Endothelial cell of umbilical vein (primary cell): ENCODE data around the gene SERPINA5. TPM values are rescaled to one million over a fixed set of nuclear protein-coding genes. Genes with fewer than 3 reads are reported as not detected.

ENCODE experiments used
- BruUV-seq: library from RNA; stranded (reverse); fragments of 400-500 nt; replicated peaks from 2 replicates; lab custom pipeline; 2021; lab: Mats Ljungman, UMichigan
- CTCF ChIA-PET: fragments of 300-600, 350-600 bp; sonication (Branson Sonifier 250); formaldehyde crosslinking; loops from one replicate; lab custom pipeline; 2021; ENCODE audit warnings: antibody characterized with exemption, inconsistent platforms; lab: Charles Lee
- POLR2A ChIA-PET: fragments of 300-600, 350-600 bp; sonication (Branson Sonifier 250); formaldehyde crosslinking; loops from one replicate; lab custom pipeline; 2021; ENCODE audit warnings: antibody characterized with exemption, inconsistent platforms; lab: Charles Lee
- DNase-seq: peaks from one replicate; pipeline ENCODE4 v3.0.0-alpha.2; 2011; ENCODE audit warnings: low read depth, low spot score
- FAIRE-seq: peaks from 2 replicates; lab custom pipeline; 2011; peaks lifted over from hg19 to GRCh38; lab: Jason Lieb, UNC
- H2AFZ ChIP-seq: 2 replicates; pipeline ENCODE4 v1.6.0; 2012; ENCODE audit warnings: low read depth, low read length, control low read depth, inconsistent platforms
- H3K27ac ChIP-seq: 2 replicates; pipeline ENCODE4 v1.5.1; 2011; ENCODE audit warnings: low read depth, mild to moderate bottlenecking, control low read depth, low read length, moderate library complexity; ENCODE audit not compliant: insufficient read depth
- H3K27me3 ChIP-seq, 2 experiments: 2 replicates each; pipeline versions ENCODE4 v1.6.0 to v1.6.1; 2011; ENCODE audit warnings: low read length in 2 of 2, mixed read lengths in 1 of 2; ENCODE audit not compliant: control insufficient read depth in 2 of 2, insufficient read depth in 2 of 2
- H3K36me3 ChIP-seq, 2 experiments: 2 replicates in 1 of 2; 3 replicates in 1 of 2; pipeline ENCODE4 v1.5.1; 2011; ENCODE audit warnings: low read length in 2 of 2, mild to moderate bottlenecking in 1 of 2, moderate library complexity in 1 of 2; ENCODE audit not compliant: control insufficient read depth in 2 of 2, insufficient read depth in 2 of 2; ENCODE audit errors: extremely low read depth in 1 of 2
- H3K4me1 ChIP-seq: 3 replicates; pipeline ENCODE4 v1.5.1; 2011; ENCODE audit warnings: mild to moderate bottlenecking, low read length; ENCODE audit not compliant: control insufficient read depth, insufficient read depth; ENCODE audit errors: extremely low read depth
- H3K4me2 ChIP-seq: 2 replicates; pipeline ENCODE4 v1.6.1; 2011; ENCODE audit warnings: low read length, control low read depth, mixed read lengths; ENCODE audit not compliant: insufficient read depth
- H3K4me3 ChIP-seq, 3 experiments: fragments of 200-600 bp in 1 of 3; sonication (generic), shearing (Covaris generic) in 1 of 3; replicated peaks in 1 of 3; 2 replicates each; pipeline ENCODE4 v1.5.1; 2011 to 2016; ENCODE audit warnings: control low read depth in 3 of 3, low read length in 3 of 3, mild to moderate bottlenecking in 2 of 3, inconsistent platforms in 1 of 3, low read depth in 1 of 3, moderate library complexity in 1 of 3; ENCODE audit not compliant: insufficient read depth in 1 of 3
- H3K79me2 ChIP-seq: 2 replicates; pipeline ENCODE4 v1.6.0; 2012; ENCODE audit warnings: low read length, inconsistent platforms; ENCODE audit not compliant: control insufficient read depth, insufficient read depth
- H3K9ac ChIP-seq: replicated peaks from 2 replicates; pipeline ENCODE3; 2011; ENCODE audit warnings: low read length, control low read depth; ENCODE audit not compliant: insufficient read depth; ENCODE audit errors: extremely low read depth
- H3K9me1 ChIP-seq: replicated peaks from 3 replicates; pipeline ENCODE4 v1.6.0; 2011; ENCODE audit warnings: mild to moderate bottlenecking, low read length; ENCODE audit not compliant: control insufficient read depth, insufficient read depth; ENCODE audit errors: extremely low read depth
- H3K9me3 ChIP-seq: replicated peaks from 2 replicates; pipeline ENCODE4 v1.5.1; 2012; ENCODE audit warnings: low read length, inconsistent platforms; ENCODE audit not compliant: control insufficient read depth, insufficient read depth
- H4K20me1 ChIP-seq: replicated peaks from 2 replicates; pipeline ENCODE3; 2011; ENCODE audit warnings: mild to moderate bottlenecking, low read length; ENCODE audit not compliant: control insufficient read depth, insufficient read depth; ENCODE audit errors: extremely low read depth
- EZH2 ChIP-seq: IDR thresholded peaks from 2 replicates; pipeline ENCODE4 v1.6.1; 2012; ENCODE audit warnings: borderline replicate concordance, low read depth, mild to moderate bottlenecking, moderate library complexity, low read length, inconsistent platforms; ENCODE audit not compliant: severe bottlenecking
- FOS ChIP-seq: IDR thresholded peaks from 2 replicates; pipeline ENCODE4 v1.6.1; 2011; ENCODE audit warnings: mild to moderate bottlenecking, low read length, moderate library complexity, borderline replicate concordance; ENCODE audit not compliant: insufficient read depth
- GATA2 ChIP-seq: IDR thresholded peaks from 2 replicates; pipeline ENCODE4 v1.7.0; 2011; ENCODE audit warnings: low read depth, mild to moderate bottlenecking, moderate library complexity, mixed read lengths, low read length; ENCODE audit not compliant: insufficient read length, insufficient read depth
- MAX ChIP-seq: IDR thresholded peaks from 2 replicates; pipeline ENCODE4 v1.6.1; 2011; ENCODE audit not compliant: insufficient read depth, insufficient read length
- dilution Hi-C: fragments of 300-500 bp; cut with MboI; formaldehyde crosslinking; loops from one replicate; pipeline ENCODE4 v1.15.0; 2019; ENCODE audit warnings: low sequenced_read_pairs; ENCODE audit not compliant: extremely low pct_ligation_motif_present
- intact Hi-C: fragments of 100-400 bp; cut with micrococcal nuclease; formaldehyde crosslinking; loops from one replicate; pipeline ENCODE4 v1.10.0; 2022
- polyA plus RNA-seq, 4 experiments: library from polyadenylated mRNA; depleted of rRNA in 3 of 4; stranded (reverse) in 3 of 4; unstranded in 1 of 4; fragments of >200 nt; gene quantifications; 2 replicates each; pipeline versions ENCODE4 v1.2.1 to v1.2.3, GENCODE V29; 2011 to 2012; ENCODE audit warnings: missing spikeins in 1 of 4
- total RNA-seq: library from RNA; stranded (reverse); gene quantifications from 2 replicates; pipeline ENCODE4 v1.2.3, GENCODE V29; 2021

SERPINA5 gene
- total and polyA plus RNA-seq, 2 donors (not counting 3 experiments of a cell fraction or from before 2014, with no cell fraction given), result 0.12 TPM; not detected in 1

- FAIRE-seq (no peak), DNase-seq (no peak)
- Histone ChIP-seq H3K4me2 (no peak overlapping the region), H3K4me3 (no peak overlapping the region), H3K9me1 (no peaks in the 10 kb centered on the region), H4K20me1 (no peaks in the 10 kb centered on the region), H3K36me3 (no peaks in the 10 kb centered on the region), H3K4me1 (no peaks in the 10 kb centered on the region), H3K9me3 (no peaks in the 10 kb centered on the region), H3K27ac (no peak overlapping the region), H3K27me3 (no peaks in the 10 kb centered on the region), H3K79me2 (no peaks in the 10 kb centered on the region), H2AFZ (no peak overlapping the region), H3K9ac (no peak overlapping the region)
- BruUV-seq, result no TSS peak
- dilution Hi-C loops, result no loop called here
- CTCF ChIA-PET, result no interaction called here
- POLR2A ChIA-PET, result no interaction called here
- intact Hi-C loops, result no loop called here
- no peak for TF ChIP-seq MAX
Measured at GRCh38 chr14:94632305-94632590, 51.0 kb downstream of the SERPINA5 start.

- Histone ChIP-seq H4K20me1 (no peaks in the 10 kb centered on the region), H3K4me2 (no peak overlapping the region), H3K4me3 (no peak overlapping the region), H3K9me1 (no peaks in the 10 kb centered on the region), H3K4me1 (no peaks in the 10 kb centered on the region), H2AFZ (no peak overlapping the region), H3K36me3 (no peaks in the 10 kb centered on the region), H3K9me3 (no peaks in the 10 kb centered on the region), H3K9ac (no peak overlapping the region), H3K27me3 (no peaks in the 10 kb centered on the region), H3K79me2 (no peaks in the 10 kb centered on the region), H3K27ac (no peak overlapping the region)
- intact Hi-C loops, result no loop called here
- no TSS peak for BruUV-seq
- ChIA-PET POLR2A (no interaction called here), CTCF (no interaction called here)
- dilution Hi-C loops, result no loop called here
- TF ChIP-seq FOS (no peak), EZH2 (no peak), GATA2 (no peak)
- DNase-seq (no peak), FAIRE-seq (no peak)
Measured at GRCh38 chr14:94633121-94633520, 51.9 kb downstream of the SERPINA5 start.
